ENCODE data around the gene UTS2B. TPM values are rescaled to one million over a fixed set of nuclear protein-coding genes. Genes with fewer than 3 reads are reported as not detected.

Gene UTS2B
- total RNA-seq, 1 donor from 2014 or later, result not detected

DNA sequence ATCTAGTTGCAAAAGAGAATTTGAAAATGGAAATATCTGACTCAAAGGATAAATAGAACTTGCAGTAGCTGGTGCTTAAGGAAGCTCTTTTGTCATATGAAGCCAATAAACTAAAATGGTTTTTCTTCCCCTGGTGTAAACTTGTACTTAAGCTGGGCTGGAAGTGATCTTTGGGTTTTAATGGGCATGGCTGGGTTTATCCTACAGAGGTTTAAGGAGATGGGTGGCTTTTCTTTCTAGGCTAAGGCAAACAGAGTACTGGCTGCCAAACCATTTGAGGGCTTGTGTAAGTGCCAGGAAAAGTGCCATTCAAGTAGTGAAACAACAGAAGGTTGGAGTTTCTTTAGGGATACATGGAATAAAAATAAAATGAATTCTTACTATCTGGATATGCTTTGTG is 12.1 kb upstream of the UTS2B start:
- no peaks in the 10 kb centered on the region for H3K27me3 Mint-ChIP-seq
- H3K36me3 Mint-ChIP-seq (ENCODE audit: low read depth), result no peaks in the 10 kb centered on the region
- intact Hi-C loops (cut with micrococcal nuclease), result no loop called here
- H3K4me3 Mint-ChIP-seq, result no peak overlapping the region
- H3K9me3 Mint-ChIP-seq, result no peaks in the 10 kb centered on the region
- H3K27ac Mint-ChIP-seq, result no peak overlapping the region
- no peak for DNase-seq
- peaks cover 12% of the 10 kb centered on the region for H3K4me1 Mint-ChIP-seq

DNA sequence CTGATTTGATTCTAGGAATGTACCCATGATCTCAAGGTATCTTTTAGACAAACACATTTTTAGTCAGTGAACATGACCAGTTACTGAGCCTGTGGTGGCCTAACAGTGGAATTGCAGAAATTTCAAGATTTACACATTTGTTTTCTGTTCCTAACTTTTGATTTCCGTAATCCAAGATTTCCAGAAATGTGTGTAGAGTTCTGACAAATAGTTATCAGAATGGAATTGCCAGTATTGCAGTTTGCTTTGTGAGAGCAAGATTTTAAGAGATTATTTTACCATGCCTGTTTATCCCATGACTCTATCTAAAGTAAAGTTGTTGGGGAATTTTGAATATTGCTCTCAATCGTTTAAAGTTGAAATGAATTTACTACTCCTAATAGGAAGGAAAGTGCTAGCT is 11.7 kb upstream of the UTS2B start:
- Mint-ChIP-seq H3K27ac (no peak overlapping the region), H3K9me3 (no peaks in the 10 kb centered on the region), H3K4me3 (no peak overlapping the region), H3K36me3 (ENCODE audit: low read depth) (no peaks in the 10 kb centered on the region), H3K4me1 (peaks cover 12% of the 10 kb centered on the region), H3K27me3 (no peaks in the 10 kb centered on the region)
- no peak for DNase-seq
- intact Hi-C loops (cut with micrococcal nuclease), result no loop called here

DNA sequence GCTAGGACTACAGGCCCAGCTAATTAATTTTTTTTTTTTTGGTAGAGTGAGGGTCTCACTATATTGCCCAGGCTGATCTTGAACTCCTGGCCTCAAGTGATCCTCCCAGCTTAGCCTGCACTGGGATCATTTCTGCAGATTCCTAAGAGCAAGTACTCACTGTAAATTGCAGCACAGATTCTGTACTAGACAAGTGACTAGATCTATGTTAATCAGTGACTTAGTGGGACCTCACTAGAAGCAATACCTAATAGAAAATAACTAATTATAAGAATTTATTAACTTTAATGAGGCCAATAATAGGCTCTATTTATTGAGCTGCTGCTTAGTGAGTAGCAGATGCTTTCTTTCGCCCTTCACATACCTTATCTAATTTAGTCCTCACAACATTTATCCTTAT is 10.6 kb upstream of the UTS2B start:
- no peaks in the 10 kb centered on the region for H3K9me3 Mint-ChIP-seq
- DNase-seq, result no peak

DNA sequence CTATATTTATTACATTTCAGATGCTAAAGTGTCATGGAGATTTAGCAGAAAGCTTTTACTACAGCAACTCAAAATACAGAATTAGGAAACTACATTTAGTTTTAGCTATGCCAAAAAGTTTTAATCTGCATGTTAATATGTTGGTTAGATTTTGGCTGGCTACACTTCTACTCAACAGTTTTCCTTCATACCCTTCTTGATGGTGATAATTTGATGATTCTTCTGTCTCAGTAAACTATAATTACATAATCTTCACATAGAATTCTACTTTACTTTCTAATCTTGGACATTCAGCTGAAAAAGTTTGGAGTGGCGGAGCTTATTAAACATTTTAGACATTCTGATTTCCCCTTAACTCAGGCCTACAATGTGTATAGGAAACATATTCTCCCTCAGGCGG is 10.0 kb upstream of the UTS2B start:
- H3K4me3 Mint-ChIP-seq, result no peak overlapping the region
- intact Hi-C loops (cut with micrococcal nuclease), result no loop called here
- no peak for DNase-seq
- no peak overlapping the region for H3K27ac Mint-ChIP-seq
- H3K4me1 Mint-ChIP-seq, result peaks cover 17% of the 10 kb centered on the region
- H3K27me3 Mint-ChIP-seq, result no peaks in the 10 kb centered on the region
- no peaks in the 10 kb centered on the region for H3K9me3 Mint-ChIP-seq
- no peaks in the 10 kb centered on the region for H3K36me3 Mint-ChIP-seq (ENCODE audit: low read depth)

More for the DNA sequence above, 10.6 kb upstream of the UTS2B start:
- Mint-ChIP-seq H3K27me3 (no peaks in the 10 kb centered on the region), H3K36me3 (ENCODE audit: low read depth) (no peaks in the 10 kb centered on the region), H3K4me1 (peaks cover 17% of the 10 kb centered on the region), H3K27ac (no peak overlapping the region), H3K4me3 (no peak overlapping the region)
- intact Hi-C loops (cut with micrococcal nuclease), result no loop called here

DNA sequence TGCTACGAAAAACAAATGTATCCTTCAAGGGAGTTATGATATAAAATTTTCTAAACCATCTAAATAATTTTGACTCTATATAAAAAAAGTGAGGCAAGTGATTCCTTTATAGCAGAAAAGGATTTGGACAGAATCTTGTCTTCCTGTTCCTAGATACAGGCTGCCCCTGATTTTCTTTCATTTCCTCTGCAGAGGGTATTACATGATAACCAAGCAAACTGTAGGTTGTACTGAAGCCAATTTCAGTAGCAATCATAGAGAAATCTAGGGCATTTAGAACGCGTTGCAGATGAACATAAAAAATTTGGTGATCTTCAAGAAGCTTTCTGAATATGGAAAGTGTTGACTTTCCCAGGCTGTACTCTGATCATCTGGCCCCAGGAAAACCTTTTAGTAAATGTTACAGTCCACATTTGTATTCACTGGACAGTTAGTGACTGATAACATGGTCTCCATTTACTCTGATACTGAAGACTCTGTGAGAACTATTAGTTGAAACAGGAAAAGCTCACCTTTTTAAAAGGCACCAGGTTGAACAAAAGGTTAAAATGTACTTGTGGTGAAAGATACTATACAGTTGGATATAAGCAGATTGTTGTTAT is 9.1 kb upstream of the UTS2B start:
- Mint-ChIP-seq H3K4me3 (no peak overlapping the region), H3K4me1 (peaks cover 20% of the 10 kb centered on the region), H3K36me3 (ENCODE audit: low read depth) (no peaks in the 10 kb centered on the region), H3K27ac (no peak overlapping the region), H3K9me3 (no peaks in the 10 kb centered on the region), H3K27me3 (no peaks in the 10 kb centered on the region)
- intact Hi-C loops (cut with micrococcal nuclease), result loop anchor here (5.0 kb wide), 1 partner anchor 38 kb away; no protein-coding TSS in a partner anchor
- no peak for DNase-seq

DNA sequence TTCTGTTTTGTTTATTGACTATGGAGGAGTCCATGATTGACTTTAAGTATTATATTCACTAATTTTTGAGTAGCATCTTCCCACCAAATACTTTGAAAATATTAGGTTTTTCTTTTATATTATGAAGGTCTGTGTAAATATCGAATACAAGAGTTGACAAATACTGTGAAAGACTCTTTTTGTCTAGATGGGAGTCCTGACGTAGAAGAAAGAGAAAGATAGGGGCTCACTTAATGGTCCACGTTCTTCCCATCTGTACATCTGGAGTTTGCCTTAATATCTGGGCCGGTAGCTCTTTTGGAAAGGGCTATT is 7.8 kb upstream of the UTS2B start:
- intact Hi-C loops (cut with micrococcal nuclease), result loop anchor here (5.0 kb wide), 1 partner anchor 39 kb away; no protein-coding TSS in a partner anchor
- peaks cover 20% of the 10 kb centered on the region for H3K4me1 Mint-ChIP-seq
- H3K36me3 Mint-ChIP-seq (ENCODE audit: low read depth), result no peaks in the 10 kb centered on the region
- no peaks in the 10 kb centered on the region for H3K27me3 Mint-ChIP-seq
- DNase-seq, result no peak
- no peak overlapping the region for H3K4me3 Mint-ChIP-seq
- H3K9me3 Mint-ChIP-seq, result no peaks in the 10 kb centered on the region
- peak overlapping the region; percentile 72 for H3K27ac Mint-ChIP-seq

- Mint-ChIP-seq H3K4me3 (no peak overlapping the region), H3K27me3 (peaks cover 3% of the 10 kb centered on the region), H3K4me1 (peaks cover 16% of the 10 kb centered on the region), H3K36me3 (ENCODE audit: low read depth) (no peaks in the 10 kb centered on the region), H3K27ac (peak overlapping the region; percentile 15), H3K9me3 (no peaks in the 10 kb centered on the region)
- no peak for DNase-seq
- intact Hi-C loops (cut with micrococcal nuclease), result loop anchor here (1.0 to 5.0 kb wide), 3 partner anchors 8 to 40 kb away; partner anchors contain the start of gene CCDC50
These were observed 6.5 kb upstream of the UTS2B start for GRCh38 chr3:191336833-191337232.

DNA sequence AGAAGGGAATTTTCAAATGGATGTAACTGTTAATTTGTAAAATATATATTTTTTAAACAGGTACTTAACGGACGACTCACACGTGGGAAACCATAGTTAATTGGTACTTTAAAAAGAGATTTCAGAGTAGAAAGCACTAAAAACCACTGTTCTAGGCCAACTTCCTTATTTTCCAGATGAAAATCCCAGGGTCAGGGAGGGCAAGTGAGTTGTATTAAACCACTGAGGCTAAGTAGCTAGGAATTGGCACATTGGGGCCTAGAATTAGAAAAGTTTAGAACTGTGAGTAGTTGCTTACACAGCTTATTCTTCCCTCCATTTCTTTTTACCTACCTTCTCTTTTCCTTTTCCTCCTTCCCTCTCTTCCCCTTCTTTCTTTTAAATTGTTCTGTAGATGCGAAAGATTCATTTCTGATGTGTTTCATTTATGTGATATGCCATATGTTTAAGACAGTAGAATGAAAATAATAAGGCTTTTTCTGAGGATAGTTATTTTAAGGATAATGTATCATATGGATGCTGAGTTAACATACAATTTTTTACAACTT is 4.1 kb upstream of the UTS2B start:
- H3K9me3 Mint-ChIP-seq, result no peaks in the 10 kb centered on the region
- no peak for DNase-seq
- intact Hi-C loops (cut with micrococcal nuclease), result no loop called here
- H3K27me3 Mint-ChIP-seq, result peaks cover 11% of the 10 kb centered on the region
- H3K27ac Mint-ChIP-seq, result peak overlapping the region; percentile 35
- H3K36me3 Mint-ChIP-seq (ENCODE audit: low read depth), result peaks cover 2% of the 10 kb centered on the region
- H3K4me1 Mint-ChIP-seq, result peaks cover 25% of the 10 kb centered on the region
- no peak overlapping the region for H3K4me3 Mint-ChIP-seq

DNA sequence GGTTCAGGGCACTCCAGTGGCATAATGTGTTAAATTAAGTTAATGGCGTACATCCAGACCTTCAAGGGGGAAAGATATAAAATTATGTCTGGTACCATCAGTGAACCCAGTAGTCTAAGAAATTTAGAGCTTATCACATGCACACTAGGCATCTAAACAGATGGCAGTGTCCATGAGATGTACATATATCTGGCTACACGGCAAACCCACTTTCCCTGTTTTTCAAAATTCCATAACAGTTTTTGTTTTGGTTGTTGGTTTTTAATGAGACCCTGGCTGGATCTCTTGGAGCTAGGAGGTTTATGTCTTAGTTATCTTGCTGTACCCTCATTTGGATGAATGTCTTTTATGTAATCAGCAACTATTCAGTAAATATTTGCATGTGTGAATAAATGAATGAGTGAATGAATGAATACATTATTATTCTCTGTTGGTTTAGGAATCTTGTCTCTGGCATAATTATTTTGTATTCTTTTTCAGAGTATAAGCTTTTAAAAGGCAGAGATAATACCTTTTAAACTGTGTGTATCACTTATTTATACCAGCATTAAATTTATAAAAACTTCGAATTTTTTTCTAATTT is 3.1 kb upstream of the UTS2B start:
- intact Hi-C loops (cut with micrococcal nuclease), result no loop called here
- no peak for DNase-seq
- H3K4me1 Mint-ChIP-seq, result peaks cover 28% of the 10 kb centered on the region
- no peak overlapping the region for H3K4me3 Mint-ChIP-seq
- no peaks in the 10 kb centered on the region for H3K9me3 Mint-ChIP-seq
- H3K27ac Mint-ChIP-seq, result no peak overlapping the region
- peaks cover 2% of the 10 kb centered on the region for H3K36me3 Mint-ChIP-seq (ENCODE audit: low read depth)
- H3K27me3 Mint-ChIP-seq, result peaks cover 16% of the 10 kb centered on the region

DNA sequence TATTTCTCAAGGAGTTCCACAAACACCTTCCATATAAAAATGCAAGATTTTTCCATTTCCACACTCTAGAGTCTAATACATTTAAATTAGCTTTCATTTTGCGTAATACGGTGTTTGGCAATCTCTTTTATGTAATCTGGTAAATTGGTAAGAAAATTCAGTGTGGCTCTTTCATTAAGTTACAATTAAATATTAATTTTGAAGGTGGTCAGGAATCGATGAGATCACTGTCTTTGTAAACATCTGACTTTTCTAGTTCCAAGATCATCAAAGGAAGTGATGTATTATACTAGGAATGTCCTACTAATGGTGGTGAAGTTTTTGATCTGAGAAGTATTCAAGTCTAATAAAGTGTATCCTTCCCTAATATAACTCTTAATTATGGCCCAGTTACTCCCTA is 1.1 kb upstream of the UTS2B start:
- intact Hi-C loops (cut with micrococcal nuclease), result no loop called here
- Mint-ChIP-seq H3K36me3 (ENCODE audit: low read depth) (peaks cover 2% of the 10 kb centered on the region), H3K27ac (no peak overlapping the region), H3K27me3 (peaks cover 18% of the 10 kb centered on the region), H3K4me3 (peak overlapping the region; percentile 82), H3K9me3 (no peaks in the 10 kb centered on the region), H3K4me1 (peaks cover 18% of the 10 kb centered on the region)
- no peak for DNase-seq

DNA sequence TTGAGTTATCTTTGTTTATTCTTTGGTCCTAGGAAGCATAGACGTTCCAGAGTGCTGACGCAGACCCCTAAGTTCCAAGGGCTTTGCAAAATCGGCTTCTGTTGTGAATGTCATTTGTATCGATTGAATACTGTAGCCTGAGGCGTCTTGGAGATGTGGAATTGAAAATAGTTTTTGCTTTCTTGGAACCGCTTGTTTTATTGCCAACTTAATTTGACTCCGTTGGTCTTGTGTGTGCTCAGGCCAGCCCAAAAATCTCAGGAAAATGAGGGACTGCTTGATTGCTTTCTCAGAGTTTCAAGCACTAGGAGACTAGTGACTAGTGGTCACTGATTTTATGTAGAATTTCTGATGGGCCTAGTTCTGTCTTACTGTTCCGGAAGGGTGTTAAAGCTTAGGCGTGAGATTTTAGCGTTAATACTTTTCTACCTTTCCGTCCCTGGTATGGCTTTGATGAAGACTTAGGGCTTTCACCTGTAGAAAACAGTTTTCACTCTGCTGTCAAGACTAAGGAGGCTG is 263 bp upstream of the UTS2B start:
- Mint-ChIP-seq H3K4me1 (peaks cover 18% of the 10 kb centered on the region), H3K4me3 (peak overlapping the region; percentile 82), H3K9me3 (no peaks in the 10 kb centered on the region), H3K27ac (peak overlapping the region; percentile 82), H3K36me3 (ENCODE audit: low read depth) (peaks cover 2% of the 10 kb centered on the region), H3K27me3 (peaks cover 18% of the 10 kb centered on the region)
- intact Hi-C loops (cut with micrococcal nuclease), result no loop called here
- DNase-seq, result no peak

GRCh38 chr3:191328962-191329653 is 1.2 kb downstream of the UTS2B start, which contains the start of gene CCDC50:
CCDC50 (plus strand) TSS chr3:191329394; CDS start chr3:191329675, 281 bp downstream.
- intact Hi-C loops (cut with micrococcal nuclease), result loop anchor here (1.0 kb wide), 1 partner anchor 8 kb away; no protein-coding TSS in a partner anchor
- Mint-ChIP-seq H3K27ac (peak within 1 kb of the TSS; percentile 82), H3K27me3 (peaks cover 18% of the 10 kb centered on the region), H3K4me3 (peak within 1 kb of the TSS; percentile 82), H3K36me3 (ENCODE audit: low read depth) (peaks cover 2% of the 10 kb centered on the region), H3K9me3 (no peaks in the 10 kb centered on the region), H3K4me1 (peaks cover 15% of the 10 kb centered on the region)
- DNase-seq, result peak; percentile 87

GRCh38 chr3:191328383-191328961 is 1.9 kb downstream of the UTS2B start:
- peaks cover 15% of the 10 kb centered on the region for H3K4me1 Mint-ChIP-seq
- DNase-seq, result peak; percentile 55
- intact Hi-C loops (cut with micrococcal nuclease), result no loop called here
- peak overlapping the region; percentile 74 for H3K27ac Mint-ChIP-seq
- H3K27me3 Mint-ChIP-seq, result peaks cover 18% of the 10 kb centered on the region
- peak overlapping the region; percentile 82 for H3K4me3 Mint-ChIP-seq
- peaks cover 4% of the 10 kb centered on the region for H3K9me3 Mint-ChIP-seq
- peaks cover 2% of the 10 kb centered on the region for H3K36me3 Mint-ChIP-seq (ENCODE audit: low read depth)
